Hepatocyte (in vitro differentiated cells): ENCODE measurements around the gene KRT81.
"Not testable (repeated sequence)": the region's sequence is repeated elsewhere in the genome, so short reads cannot be mapped to it uniquely, and the experiment has no call there.

Source experiments
- EZH2 ChIP-seq: fragments of 200-600 bp; sonication (generic); IDR thresholded peaks from 2 replicates; pipeline ENCODE4 v1.6.1; 2016; ENCODE audit warnings: antibody characterized with exemption, mild to moderate bottlenecking, borderline replicate concordance
- EZH2phosphoT487 ChIP-seq: fragments of 200-600 bp; sonication (generic); IDR thresholded peaks from one replicate; pipeline ENCODE4 v1.6.1; 2018; ENCODE audit warnings: antibody characterized with exemption, mild to moderate bottlenecking, low read depth, moderate library complexity; ENCODE audit not compliant: unreplicated experiment, severe bottlenecking
- TF ChIP-seq, protein P1 (sequence below): fragments of 200-600 bp; sonication (generic); IDR thresholded peaks from 2 replicates; pipeline ENCODE4 v1.5.1; 2016; ENCODE audit warnings: antibody characterized with exemption, mild to moderate bottlenecking; ENCODE audit not compliant: poor library complexity

DNA sequence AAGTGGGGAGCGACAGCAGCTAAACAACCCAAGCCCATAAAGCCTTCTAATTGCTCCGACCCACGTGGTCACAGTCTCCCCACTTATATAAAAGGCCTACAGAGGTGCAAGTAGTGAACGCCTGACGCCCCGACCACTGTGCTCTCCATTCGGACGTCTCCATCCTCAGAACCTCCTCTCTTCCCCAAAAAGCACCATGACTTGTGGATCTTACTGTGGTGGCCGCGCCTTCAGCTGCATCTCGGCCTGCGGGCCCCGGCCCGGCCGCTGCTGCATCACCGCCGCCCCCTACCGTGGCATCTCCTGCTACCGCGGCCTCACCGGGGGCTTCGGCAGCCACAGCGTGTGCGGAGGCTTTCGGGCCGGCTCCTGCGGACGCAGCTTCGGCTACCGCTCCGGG is 10.4 kb upstream of the KRT81 start:
- TF ChIP-seq EZH2phosphoT487, EZH2: not testable (repeated sequence)
- TF ChIP-seq, protein P1, sequence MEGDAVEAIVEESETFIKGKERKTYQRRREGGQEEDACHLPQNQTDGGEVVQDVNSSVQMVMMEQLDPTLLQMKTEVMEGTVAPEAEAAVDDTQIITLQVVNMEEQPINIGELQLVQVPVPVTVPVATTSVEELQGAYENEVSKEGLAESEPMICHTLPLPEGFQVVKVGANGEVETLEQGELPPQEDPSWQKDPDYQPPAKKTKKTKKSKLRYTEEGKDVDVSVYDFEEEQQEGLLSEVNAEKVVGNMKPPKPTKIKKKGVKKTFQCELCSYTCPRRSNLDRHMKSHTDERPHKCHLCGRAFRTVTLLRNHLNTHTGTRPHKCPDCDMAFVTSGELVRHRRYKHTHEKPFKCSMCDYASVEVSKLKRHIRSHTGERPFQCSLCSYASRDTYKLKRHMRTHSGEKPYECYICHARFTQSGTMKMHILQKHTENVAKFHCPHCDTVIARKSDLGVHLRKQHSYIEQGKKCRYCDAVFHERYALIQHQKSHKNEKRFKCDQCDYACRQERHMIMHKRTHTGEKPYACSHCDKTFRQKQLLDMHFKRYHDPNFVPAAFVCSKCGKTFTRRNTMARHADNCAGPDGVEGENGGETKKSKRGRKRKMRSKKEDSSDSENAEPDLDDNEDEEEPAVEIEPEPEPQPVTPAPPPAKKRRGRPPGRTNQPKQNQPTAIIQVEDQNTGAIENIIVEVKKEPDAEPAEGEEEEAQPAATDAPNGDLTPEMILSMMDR, result not testable (repeated sequence)
